Breast epithelium (tissue), 4 donors: Measurements from ENCODE around the gene RNF166. TPM values are rescaled to one million over a fixed set of nuclear protein-coding genes. Genes with fewer than 3 reads are reported as not detected.

ENCODE experiments used
- DNase-seq, 2 donors: peaks; one replicate each; pipeline ENCODE4 v3.0.0-alpha.2; 2019; ENCODE audit warnings: low spot score in 2 of 2
- H3K27ac ChIP-seq, 2 donors: fragments of 200-600 bp; sonication (generic) in 1 of 2; one replicate each; pipeline ENCODE4 v1.5.1; 2016 to 2019; ENCODE audit warnings: mild to moderate bottlenecking in 1 of 2
- H3K27me3 ChIP-seq, 2 donors: fragments of 200-600 bp; sonication (generic) in 1 of 2; one replicate each; pipeline versions ENCODE4 v1.5.1 to v1.6.0; 2017 to 2019; ENCODE audit warnings: control low read depth in 1 of 2, mild to moderate bottlenecking in 1 of 2
- H3K36me3 ChIP-seq: fragments of 200-600 bp; one replicate; pipeline ENCODE4 v1.5.1; 2019
- H3K4me1 ChIP-seq, 2 donors: fragments of 200-600 bp; sonication (generic); one replicate each; pipeline ENCODE4 v1.5.1; 2016 to 2019; ENCODE audit warnings: control low read depth in 1 of 2
- H3K4me3 ChIP-seq, 3 donors: fragments of 200-600 bp; sonication (generic); 1 replicate in 2 of 3; 2 replicates in 1 of 3; pipeline ENCODE4 v1.5.1; 2016 to 2019; ENCODE audit warnings: mild to moderate bottlenecking in 3 of 3, moderate library complexity in 2 of 3
- H3K9me3 ChIP-seq, 2 donors: fragments of 200-600 bp; sonication (generic) in 1 of 2; one replicate each; pipeline ENCODE4 v1.5.1; 2016 to 2019; ENCODE audit warnings: control low read depth in 1 of 2
- POLR2A ChIP-seq: fragments of 450-650 bp; IDR thresholded peaks from one replicate; pipeline ENCODE4 v1.6.1; 2016; ENCODE audit warnings: antibody characterized with exemption, mild to moderate bottlenecking, moderate library complexity
- POLR2AphosphoS5 ChIP-seq, 3 donors: sonication (generic); formaldehyde crosslinking; IDR thresholded peaks; one replicate each; pipeline ENCODE4 v1.6.1; 2017; ENCODE audit warnings: antibody characterized with exemption in 3 of 3
- intact Hi-C: fragments of 100-400 bp; cut with DNase I; formaldehyde crosslinking; loops from one replicate; pipeline ENCODE4 v1.15.1; 2023; ENCODE audit warnings: low total_unique reads
- total RNA-seq, 3 donors: library from RNA; depleted of rRNA; stranded (reverse); fragments of >200 nt; gene quantifications; one replicate each; pipeline ENCODE4 v1.1.0, GENCODE V29; 2016
- TF ChIP-seq, protein P1 (sequence below), 3 donors: fragments of 450-650 bp; IDR thresholded peaks; one replicate each; pipeline ENCODE4 v1.5.1; 2016 to 2017; ENCODE audit warnings: antibody characterized with exemption in 3 of 3, mild to moderate bottlenecking in 3 of 3, moderate library complexity in 3 of 3

The RNF166 gene
- total RNA-seq, 3 donors from 2014 or later = 19.2 to 22.0 (median 21.9) TPM

DNA sequence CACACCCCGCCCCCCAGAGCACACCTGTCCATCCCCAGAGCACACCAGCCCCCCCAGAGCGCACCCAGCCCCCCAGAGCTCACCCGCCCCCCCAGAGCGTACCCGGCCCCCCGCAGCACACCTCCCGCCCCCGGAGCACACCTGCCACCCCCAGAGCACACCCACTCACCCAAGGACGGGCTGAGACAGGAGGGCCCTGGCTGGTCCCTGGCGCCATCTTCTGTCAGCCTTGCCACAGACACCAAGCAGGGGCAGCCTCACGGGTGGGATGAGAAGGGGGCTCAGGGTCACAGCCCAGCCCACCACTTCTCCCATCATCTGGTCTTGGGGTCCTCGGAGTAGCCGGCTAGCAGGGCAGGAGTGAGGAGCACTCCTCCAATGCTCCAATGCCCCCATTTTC is 47.0 kb upstream of the RNF166 start:
- H3K9me3 ChIP-seq = no peaks in the 10 kb centered on the region
- no peak overlapping the region for H3K4me3 ChIP-seq
- no peaks in the 10 kb centered on the region for H3K36me3 ChIP-seq
- no peaks in the 10 kb centered on the region for H3K27me3 ChIP-seq
- intact Hi-C loops = no loop called here
- no peak overlapping the region for H3K27ac ChIP-seq
- H3K4me1 ChIP-seq = peaks cover 3 to 6% of the 10 kb centered on the region in 2 donors
- no peak for DNase-seq
- TF ChIP-seq, protein P1, sequence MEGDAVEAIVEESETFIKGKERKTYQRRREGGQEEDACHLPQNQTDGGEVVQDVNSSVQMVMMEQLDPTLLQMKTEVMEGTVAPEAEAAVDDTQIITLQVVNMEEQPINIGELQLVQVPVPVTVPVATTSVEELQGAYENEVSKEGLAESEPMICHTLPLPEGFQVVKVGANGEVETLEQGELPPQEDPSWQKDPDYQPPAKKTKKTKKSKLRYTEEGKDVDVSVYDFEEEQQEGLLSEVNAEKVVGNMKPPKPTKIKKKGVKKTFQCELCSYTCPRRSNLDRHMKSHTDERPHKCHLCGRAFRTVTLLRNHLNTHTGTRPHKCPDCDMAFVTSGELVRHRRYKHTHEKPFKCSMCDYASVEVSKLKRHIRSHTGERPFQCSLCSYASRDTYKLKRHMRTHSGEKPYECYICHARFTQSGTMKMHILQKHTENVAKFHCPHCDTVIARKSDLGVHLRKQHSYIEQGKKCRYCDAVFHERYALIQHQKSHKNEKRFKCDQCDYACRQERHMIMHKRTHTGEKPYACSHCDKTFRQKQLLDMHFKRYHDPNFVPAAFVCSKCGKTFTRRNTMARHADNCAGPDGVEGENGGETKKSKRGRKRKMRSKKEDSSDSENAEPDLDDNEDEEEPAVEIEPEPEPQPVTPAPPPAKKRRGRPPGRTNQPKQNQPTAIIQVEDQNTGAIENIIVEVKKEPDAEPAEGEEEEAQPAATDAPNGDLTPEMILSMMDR (IDR thresholded peaks at IDR 0.05) = no peak
- TF ChIP-seq POLR2A (no peak), POLR2AphosphoS5 (IDR thresholded peaks at IDR 0.05) (no peak)

DNA sequence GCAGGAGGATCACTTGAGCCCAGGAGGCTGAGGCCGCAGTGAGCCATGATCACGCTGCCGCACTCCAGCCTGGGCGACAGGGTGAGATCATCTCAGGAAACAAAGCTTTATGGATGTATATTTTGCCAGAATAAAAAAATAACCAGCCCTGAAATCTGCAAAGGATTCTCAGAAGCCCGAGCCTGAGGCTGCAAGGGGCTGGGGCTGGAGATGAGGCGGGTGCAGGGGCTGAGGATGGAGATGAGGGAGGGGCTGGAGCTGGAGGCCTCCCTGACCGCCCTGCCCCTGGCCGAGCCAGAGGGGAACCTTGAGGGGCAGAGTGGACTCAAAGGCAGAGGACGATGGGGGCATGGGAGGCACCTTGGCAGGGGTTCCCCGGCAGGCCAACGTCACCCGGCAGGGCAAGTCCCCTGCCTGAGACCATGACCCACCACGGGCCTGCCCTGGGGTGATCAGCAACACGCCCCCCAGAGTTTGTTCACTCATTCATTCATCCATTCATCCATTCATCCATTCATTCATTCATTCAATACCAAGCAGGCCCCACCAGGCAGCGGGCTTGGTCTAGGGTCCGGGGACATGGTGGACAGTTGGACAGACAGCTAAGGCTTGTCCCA is 46.3 kb upstream of the RNF166 start:
- no peaks in the 10 kb centered on the region for H3K27me3 ChIP-seq
- H3K4me3 ChIP-seq = no peak overlapping the region
- H3K27ac ChIP-seq = no peak overlapping the region
- intact Hi-C loops = no loop called here
- peaks cover 3 to 6% of the 10 kb centered on the region in 2 donors for H3K4me1 ChIP-seq
- DNase-seq = no peak
- no peaks in the 10 kb centered on the region for H3K36me3 ChIP-seq
- H3K9me3 ChIP-seq = no peaks in the 10 kb centered on the region
- TF ChIP-seq, protein P1 (IDR thresholded peaks at IDR 0.05) = no peak
- TF ChIP-seq POLR2A (no peak), POLR2AphosphoS5 (IDR thresholded peaks at IDR 0.05) (no peak)

DNA sequence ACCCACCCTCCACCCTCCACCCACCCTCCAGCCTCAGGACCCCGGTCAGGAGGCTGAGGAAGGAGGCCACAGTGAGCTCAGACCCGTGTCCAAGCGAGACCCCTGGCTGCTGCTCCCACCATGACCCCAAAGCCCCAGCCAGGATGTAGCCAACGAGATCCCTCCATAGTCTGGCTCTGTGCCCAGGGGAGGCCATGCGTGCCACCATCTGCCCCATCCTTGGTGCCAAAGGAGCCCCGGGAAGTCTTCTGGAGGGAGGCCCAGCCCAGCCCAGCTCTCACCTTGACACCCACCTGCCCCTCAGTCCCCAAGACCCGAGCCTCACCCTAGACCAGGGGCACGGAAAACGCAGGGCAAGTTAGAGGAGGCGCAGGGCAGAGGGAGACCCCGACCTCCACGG is 44.6 kb upstream of the RNF166 start:
- intact Hi-C loops = no loop called here
- peaks cover 3 to 7% of the 10 kb centered on the region in 2 donors for H3K4me1 ChIP-seq
- no peak for DNase-seq

DNA sequence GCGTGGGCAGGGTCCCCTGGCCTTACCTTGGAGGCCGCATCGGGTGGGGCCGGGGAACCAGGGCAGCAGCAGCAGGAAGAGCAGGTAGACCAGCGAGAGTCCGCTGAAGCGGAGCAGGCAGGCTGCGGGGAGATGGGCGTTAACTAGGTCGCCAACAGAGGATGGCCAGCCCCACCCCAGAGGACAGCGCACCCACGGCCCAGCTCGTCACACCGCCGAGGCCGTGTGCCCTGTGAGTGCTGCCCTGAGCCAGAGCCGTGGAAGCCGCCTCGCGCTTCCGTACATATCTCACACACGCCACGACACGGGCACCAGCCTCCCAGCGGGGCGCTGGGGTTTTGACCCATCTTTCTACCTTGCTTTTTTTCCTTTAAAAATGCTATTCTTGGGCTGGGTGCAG is 43.1 kb upstream of the RNF166 start:
- no peaks in the 10 kb centered on the region for H3K27me3 ChIP-seq
- no peak for DNase-seq
- H3K9me3 ChIP-seq = no peaks in the 10 kb centered on the region
- H3K4me1 ChIP-seq = peaks cover 0 to 4% of the 10 kb centered on the region in 2 donors
- intact Hi-C loops = no loop called here
- no peaks in the 10 kb centered on the region for H3K36me3 ChIP-seq
- H3K4me3 ChIP-seq = no peak overlapping the region
- no peak overlapping the region for H3K27ac ChIP-seq
- TF ChIP-seq POLR2AphosphoS5 (IDR thresholded peaks at IDR 0.05) (no peak), POLR2A (no peak)
- TF ChIP-seq, protein P1 (IDR thresholded peaks at IDR 0.05) = no peak

More for the DNA sequence above, 44.6 kb upstream of the RNF166 start:
- no peak overlapping the region for H3K4me3 ChIP-seq
- H3K27ac ChIP-seq = no peak overlapping the region
- H3K27me3 ChIP-seq = no peaks in the 10 kb centered on the region
- no peak for TF ChIP-seq POLR2A
- TF ChIP-seq, protein P1 (IDR thresholded peaks at IDR 0.05) = no peak
- no peak for TF ChIP-seq POLR2AphosphoS5 (IDR thresholded peaks at IDR 0.05)
- no peaks in the 10 kb centered on the region for H3K36me3 ChIP-seq
- H3K9me3 ChIP-seq = no peaks in the 10 kb centered on the region

DNA sequence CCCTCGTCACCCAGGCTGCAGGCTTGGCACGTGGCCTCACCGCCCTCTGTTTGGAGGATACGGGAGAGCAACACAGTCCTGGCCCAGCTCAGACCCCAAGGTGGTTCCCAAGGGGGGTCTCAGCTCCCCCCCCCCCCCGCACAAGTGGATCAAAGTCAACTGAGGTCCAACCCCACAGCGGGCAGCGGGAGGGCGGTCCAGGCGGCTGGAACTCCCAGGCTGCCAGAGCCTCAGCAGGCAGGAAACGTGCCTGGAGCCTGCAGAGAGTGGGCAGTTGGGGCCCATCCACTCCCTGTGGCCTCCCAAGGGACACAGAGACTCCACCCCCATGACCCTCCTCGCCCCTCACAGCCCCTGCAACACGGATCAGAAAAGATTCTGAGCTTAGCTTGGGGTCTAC is 42.2 kb upstream of the RNF166 start:
- no peak for DNase-seq
- intact Hi-C loops = no loop called here
- Histone ChIP-seq H3K27me3 (no peaks in the 10 kb centered on the region), H3K4me3 (no peak overlapping the region), H3K27ac (no peak overlapping the region), H3K9me3 (no peaks in the 10 kb centered on the region), H3K36me3 (no peaks in the 10 kb centered on the region), H3K4me1 (peaks cover 0 to 4% of the 10 kb centered on the region in 2 donors)
- TF ChIP-seq POLR2AphosphoS5 (IDR thresholded peaks at IDR 0.05) = no peak
- TF ChIP-seq, protein P1 (IDR thresholded peaks at IDR 0.05) = no peak
- TF ChIP-seq POLR2A = no peak
